ENCODE data around the gene GPR137B. TPM values are rescaled to one million over a fixed set of nuclear protein-coding genes. Genes with fewer than 3 reads are reported as not detected.

GPR137B gene
- total and polyA plus RNA-seq, 2 of the 4 experiments (the other 2 are of a cell fraction) = 4.5 to 12.3 TPM

- no peak overlapping the region for H2AK5ac ChIP-seq (ENCODE audit: low read depth, low read length)
- in situ Hi-C loops (cut with MboI; ENCODE audit: low sequenced_read_pairs) = loop anchor here (10.0 to 25.0 kb wide), 2 partner anchors 1287 to 1464 kb away; no protein-coding TSS in a partner anchor
- H3K9me1 ChIP-seq (ENCODE audit: insufficient read depth, low read length) = no peaks in the 10 kb centered on the region
- no peak overlapping the region for H3K9ac ChIP-seq (ENCODE audit: low read depth, low read length)
- H3K27ac ChIP-seq (ENCODE audit: insufficient read depth, low read length) = no peak overlapping the region
- H2AFZ ChIP-seq (replicated peaks; ENCODE audit: low read length, poor library complexity) = no peak overlapping the region
- peaks cover 7% of the 10 kb centered on the region for H3K27me3 ChIP-seq (ENCODE audit: control insufficient read depth, insufficient read depth, low read length)
- H4K5ac ChIP-seq (ENCODE audit: low read depth, low read length) = no peak overlapping the region
- H2BK5ac ChIP-seq (ENCODE audit: low read depth, low read length, poor library complexity, severe bottlenecking) = no peak overlapping the region
- dilution Hi-C loops (cut with HindIII; ENCODE audit: low sequenced_read_pairs, unreplicated experiment) = no loop called here
- H3K14ac ChIP-seq (replicated peaks; ENCODE audit: low read depth, low read length) = no peak overlapping the region
- H2BK20ac ChIP-seq (ENCODE audit: low read depth, low read length) = no peak overlapping the region
- H3K18ac ChIP-seq (ENCODE audit: low read depth, low read length) = no peak overlapping the region
- H3K4me1 ChIP-seq (ENCODE audit: control insufficient read depth, insufficient read depth, low read length) = peaks cover 2% of the 10 kb centered on the region; the same call in 1 of the 2 replicates
- POLR2A ChIA-PET (ENCODE audit: unreplicated experiment) = no interaction called here
- no peak overlapping the region for H3K4ac ChIP-seq (ENCODE audit: low read depth, low read length)
- H3K23ac ChIP-seq (ENCODE audit: low read depth, low read length) = no peak overlapping the region
- peaks cover 3% of the 10 kb centered on the region; the same call in 1 of the 2 replicates for H4K20me1 ChIP-seq (ENCODE audit: insufficient read depth, low read length)
- peaks cover 6% of the 10 kb centered on the region for H3K9me3 ChIP-seq (ENCODE audit: control insufficient read depth, insufficient read depth, low read length)
- H3K79me1 ChIP-seq (ENCODE audit: low read depth in 1 of 2, low read length in 2 of 2) = no peaks in the 10 kb centered on the region
- ATAC-seq (ENCODE audit: low read depth) (no peak), DNase-seq (no peak)
- BruUV-seq (replicated peaks) = no TSS peak
- intact Hi-C loops (cut with micrococcal nuclease) = loop anchor here (5.0 to 10.0 kb wide), 2 partner anchors 1284 to 1707 kb away; no protein-coding TSS in a partner anchor
- H3K56ac ChIP-seq (ENCODE audit: extremely low read depth, insufficient read depth, low read length) = no peak overlapping the region
- H3K36me3 ChIP-seq (ENCODE audit: control insufficient read depth, insufficient read depth, low read length) = no peaks in the 10 kb centered on the region
- 100% methylated on average over 2 of the region's 15 CpGs; no CpG with 5 or more reads in 1 of the 2 experiments for WGBS, 2 experiments (ENCODE audit: extremely low coverage in 2 of 2, insufficient read length in 1 of 2)
- H2BK120ac ChIP-seq (ENCODE audit: low read depth, low read length) = no peak overlapping the region
- CTCF ChIA-PET = no interaction called here
- H4K8ac ChIP-seq (ENCODE audit: low read depth in 2 of 2, low read length in 2 of 2) = no peak overlapping the region
- H3K4me3 ChIP-seq (ENCODE audit: insufficient read depth, low read depth, low read length) = no peak overlapping the region
- no peak for TF ChIP-seq ELK1 (IDR thresholded peaks at IDR 0.05; ENCODE audit: borderline replicate concordance, low read depth, low read length)
- no peak for TF ChIP-seq MXI1 (IDR thresholded peaks at IDR 0.05; ENCODE audit: borderline replicate concordance, low read depth, low read length)
- no peak for TF ChIP-seq MAZ (IDR thresholded peaks at IDR 0.05; ENCODE audit: borderline replicate concordance, low read depth, low read length)
- H3K4me2 ChIP-seq (ENCODE audit: low read depth, low read length) = no peak overlapping the region
- no peak overlapping the region for H4K91ac ChIP-seq (ENCODE audit: insufficient read depth, low read depth, low read length)
- H2AK9ac ChIP-seq (replicated peaks; ENCODE audit: low read depth, low read length, poor library complexity) = no peak overlapping the region
- no peak overlapping the region for H2BK15ac ChIP-seq (ENCODE audit: low read depth, low read length)
Observed at GRCh38 chr1:236100799-236101198, 41.5 kb upstream of the GPR137B start.
